Type B pancreatic cell (in vitro differentiated cells): ENCODE results near the gene ZSCAN21. TPM values are rescaled to one million over a fixed set of nuclear protein-coding genes. Genes with fewer than 3 reads are reported as not detected.
"Not testable (repeated sequence)": the region's sequence is repeated elsewhere in the genome, so short reads cannot be mapped to it uniquely, and the experiment has no call there.

Experiments
- DNase-seq: peaks from one replicate; pipeline ENCODE4 v3.0.0; 2021; ENCODE audit warnings: mixed read lengths; ENCODE audit not compliant: unreplicated experiment; ENCODE audit errors: extremely low spot score
- H3K27ac Mint-ChIP-seq: 2 replicates; pipeline ENCODE4 v1.8.0; 2021; ENCODE audit warnings: mild to moderate bottlenecking, mixed read lengths
- H3K27me3 Mint-ChIP-seq: 2 replicates; pipeline ENCODE4 v1.8.0; 2021; ENCODE audit warnings: mixed read lengths
- H3K36me3 Mint-ChIP-seq: 2 replicates; pipeline ENCODE4 v1.8.0; 2021; ENCODE audit warnings: mixed read lengths
- H3K4me1 Mint-ChIP-seq: one replicate; pipeline ENCODE4 v1.8.0; 2021; ENCODE audit warnings: mixed read lengths; ENCODE audit not compliant: unreplicated experiment
- H3K4me3 Mint-ChIP-seq: 2 replicates; pipeline ENCODE4 v1.8.0; 2021; ENCODE audit warnings: mild to moderate bottlenecking, mixed read lengths
- H3K9me3 Mint-ChIP-seq: 2 replicates; pipeline ENCODE4 v1.8.0; 2021; ENCODE audit warnings: mixed read lengths
- total RNA-seq: library from RNA; stranded (reverse); gene quantifications from 2 replicates; pipeline ENCODE4 v1.2.1, GENCODE V29; 2021; ENCODE audit warnings: low replicate concordance
- TF ChIP-seq, protein P1 (sequence below): fragments of 200-600 bp; sonication (generic); conservative IDR thresholded peaks from 2 replicates; pipeline ENCODE4 v1.5.0; 2021; ENCODE audit warnings: antibody characterized with exemption, mild to moderate bottlenecking

ZSCAN21 gene
- total RNA-seq, 1 donor from 2014 or later, result 16.4 TPM

- Mint-ChIP-seq H3K27ac (no peak overlapping the region), H3K9me3 (no peaks in the 10 kb centered on the region), H3K4me3 (no peak overlapping the region), H3K27me3 (peaks cover 5% of the 10 kb centered on the region), H3K36me3 (no peaks in the 10 kb centered on the region), H3K4me1 (peaks cover 16% of the 10 kb centered on the region)
- no peak for DNase-seq
- TF ChIP-seq, protein P1, sequence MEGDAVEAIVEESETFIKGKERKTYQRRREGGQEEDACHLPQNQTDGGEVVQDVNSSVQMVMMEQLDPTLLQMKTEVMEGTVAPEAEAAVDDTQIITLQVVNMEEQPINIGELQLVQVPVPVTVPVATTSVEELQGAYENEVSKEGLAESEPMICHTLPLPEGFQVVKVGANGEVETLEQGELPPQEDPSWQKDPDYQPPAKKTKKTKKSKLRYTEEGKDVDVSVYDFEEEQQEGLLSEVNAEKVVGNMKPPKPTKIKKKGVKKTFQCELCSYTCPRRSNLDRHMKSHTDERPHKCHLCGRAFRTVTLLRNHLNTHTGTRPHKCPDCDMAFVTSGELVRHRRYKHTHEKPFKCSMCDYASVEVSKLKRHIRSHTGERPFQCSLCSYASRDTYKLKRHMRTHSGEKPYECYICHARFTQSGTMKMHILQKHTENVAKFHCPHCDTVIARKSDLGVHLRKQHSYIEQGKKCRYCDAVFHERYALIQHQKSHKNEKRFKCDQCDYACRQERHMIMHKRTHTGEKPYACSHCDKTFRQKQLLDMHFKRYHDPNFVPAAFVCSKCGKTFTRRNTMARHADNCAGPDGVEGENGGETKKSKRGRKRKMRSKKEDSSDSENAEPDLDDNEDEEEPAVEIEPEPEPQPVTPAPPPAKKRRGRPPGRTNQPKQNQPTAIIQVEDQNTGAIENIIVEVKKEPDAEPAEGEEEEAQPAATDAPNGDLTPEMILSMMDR, result no peak
Observed at GRCh38 chr7:100010901-100011300, 38.7 kb upstream of the ZSCAN21 start.

GRCh38 chr7:100011516-100011915 lies 38.1 kb upstream of the ZSCAN21 start:
- H3K4me1 Mint-ChIP-seq, result peaks cover 22% of the 10 kb centered on the region
- H3K4me3 Mint-ChIP-seq, result no peak overlapping the region
- H3K36me3 Mint-ChIP-seq, result no peaks in the 10 kb centered on the region
- peak overlapping the region; percentile 80 for H3K27ac Mint-ChIP-seq
- peaks cover 5% of the 10 kb centered on the region for H3K27me3 Mint-ChIP-seq
- no peak for DNase-seq
- no peaks in the 10 kb centered on the region for H3K9me3 Mint-ChIP-seq
- TF ChIP-seq, protein P1, result no peak

- peaks cover 26% of the 10 kb centered on the region for H3K4me1 Mint-ChIP-seq
- peak overlapping the region; percentile 77 for H3K27ac Mint-ChIP-seq
- not testable (repeated sequence) for H3K27me3 Mint-ChIP-seq, H3K36me3 Mint-ChIP-seq, H3K9me3 Mint-ChIP-seq, DNase-seq
- peak overlapping the region; percentile 52 for H3K4me3 Mint-ChIP-seq
Observed at GRCh38 chr7:100012385-100013327, 36.9 kb upstream of the ZSCAN21 start.

GRCh38 chr7:100013328-100013676 lies 36.3 kb upstream of the ZSCAN21 start:
- Mint-ChIP-seq H3K27ac (peak overlapping the region; percentile 77), H3K27me3 (peaks cover 5% of the 10 kb centered on the region), H3K4me3 (peak overlapping the region; percentile 8)

GRCh38 chr7:100015232-100016214 lies 34.1 kb upstream of the ZSCAN21 start, which contains the start of gene ZKSCAN1:
Gene ZKSCAN1 (plus strand): TSS chr7:100015596. CDS start chr7:100023507, 7,911 bp downstream.
- Mint-ChIP-seq H3K36me3 (peaks cover 8% of the 10 kb centered on the region), H3K9me3 (no peaks in the 10 kb centered on the region), H3K27me3 (peaks cover 5% of the 10 kb centered on the region), H3K4me3 (peak within 1 kb of the TSS; percentile 96), H3K27ac (peak within 1 kb of the TSS; percentile 97), H3K4me1 (peaks cover 33% of the 10 kb centered on the region)
- TF ChIP-seq, protein P1, result no peak
- DNase-seq, result peak; percentile 85

More at GRCh38 chr7:100013328-100013676, 36.3 kb upstream of the ZSCAN21 start:
- Mint-ChIP-seq H3K4me1 (peaks cover 26% of the 10 kb centered on the region), H3K36me3 (peaks cover 4% of the 10 kb centered on the region), H3K9me3 (no peaks in the 10 kb centered on the region)
- DNase-seq, result no peak
- TF ChIP-seq, protein P1, result no peak
